ENCODE results near the gene OR6C68. TPM values are rescaled to one million over a fixed set of nuclear protein-coding genes. Genes with fewer than 3 reads are reported as not detected.
"Not testable (repeated sequence)": the region's sequence is repeated elsewhere in the genome, so short reads cannot be mapped to it uniquely, and the experiment has no call there.

The OR6C68 gene
- total and polyA plus RNA-seq, 5 donors, result not detected

DNA sequence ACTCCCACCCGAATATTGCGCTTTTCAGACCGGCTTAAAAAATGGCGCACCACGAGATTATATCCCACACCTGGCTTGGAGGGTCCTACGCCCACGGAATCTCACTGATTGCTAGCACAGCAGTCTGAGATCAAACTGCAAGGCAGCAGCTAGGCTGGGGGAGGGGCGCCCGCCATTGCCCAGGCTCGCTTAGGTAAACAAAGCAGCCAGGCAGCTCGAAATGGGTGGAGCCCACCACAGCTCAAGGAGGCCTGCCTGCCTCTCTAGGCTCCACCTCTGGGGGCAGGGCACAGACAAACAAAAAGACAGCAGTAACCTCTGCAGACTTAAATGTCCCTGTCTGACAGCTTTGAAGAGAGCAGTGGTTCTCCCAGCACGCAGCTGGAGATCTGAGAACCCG lies 7.9 kb upstream of the OR6C68 start:
- intact Hi-C loops (cut with DNase I); ATAC-seq: not testable (repeated sequence)
- 82% methylated on average over 12 of the region's 13 CpGs for WGBS

DNA sequence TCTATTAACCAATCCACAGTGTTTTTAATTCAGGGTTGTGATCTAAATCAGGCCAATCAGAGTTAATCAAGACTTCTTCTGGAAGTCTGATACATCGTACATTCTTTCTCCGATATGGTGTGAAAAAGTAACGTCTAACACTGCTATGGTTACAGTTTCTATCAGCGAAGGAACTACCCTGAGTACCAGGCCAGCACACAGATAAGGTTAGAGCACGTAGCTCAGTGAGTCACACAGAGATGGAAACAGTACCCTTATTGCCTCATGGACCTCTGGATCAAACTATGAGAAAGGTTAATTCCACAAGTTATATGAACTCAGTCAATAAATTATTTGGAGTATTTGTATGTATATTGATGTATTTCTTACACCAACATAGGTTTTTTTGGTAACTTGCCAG lies 3.3 kb downstream of the OR6C68 start:
- no peak overlapping the region for H3K4me3 ChIP-seq (ENCODE audit: low read length)
- intact Hi-C loops (cut with DNase I), result no loop called here
- peak; percentile 55 to 76 for ATAC-seq

More for the DNA sequence above, 7.9 kb upstream of the OR6C68 start:
- H3K27me3 ChIP-seq (ENCODE audit: control insufficient read depth, insufficient read depth); DNase-seq; H3K27ac ChIP-seq (ENCODE audit: low read length); H3K4me1 ChIP-seq (ENCODE audit: control insufficient read depth, insufficient read depth, low read length); H3K9me3 ChIP-seq (ENCODE audit: control insufficient read depth, low read length); H3K4me3 ChIP-seq (ENCODE audit: low read length): not testable (repeated sequence)

DNA sequence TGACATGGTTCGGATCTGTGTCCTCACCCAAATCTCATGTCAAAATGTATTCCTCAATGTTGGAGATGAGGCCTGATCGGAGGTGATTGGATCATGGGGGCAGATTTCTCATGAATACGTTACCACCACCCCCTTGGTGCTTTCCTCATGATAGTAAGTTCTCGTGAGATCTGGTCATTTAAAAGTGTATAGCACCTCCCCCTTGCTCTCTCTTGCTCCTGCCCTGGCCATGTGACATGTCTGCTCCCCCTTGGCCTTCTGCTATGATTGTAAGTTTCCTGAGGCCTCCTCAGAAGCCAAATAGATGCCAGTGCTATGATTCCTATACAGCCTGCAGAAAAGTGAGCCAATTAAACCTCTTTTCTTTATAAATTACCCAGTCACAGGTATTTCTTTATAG lies 7.1 kb downstream of the OR6C68 start:
- H3K27ac ChIP-seq (ENCODE audit: low read length), result no peak overlapping the region
- H3K9me3 ChIP-seq (ENCODE audit: control insufficient read depth, low read length), result no peaks in the 10 kb centered on the region
- H3K4me3 ChIP-seq (ENCODE audit: low read length), result no peak overlapping the region
- ATAC-seq (no peak), DNase-seq (no peak)
- intact Hi-C loops (cut with DNase I), result no loop called here
- no peaks in the 10 kb centered on the region for H3K4me1 ChIP-seq (ENCODE audit: control insufficient read depth, insufficient read depth, low read length)
- WGBS, result 70% methylated on average over 4 of the region's 4 CpGs
- H3K27me3 ChIP-seq (ENCODE audit: control insufficient read depth, insufficient read depth), result no peaks in the 10 kb centered on the region

More for the DNA sequence above, 3.3 kb downstream of the OR6C68 start:
- no peaks in the 10 kb centered on the region for H3K27me3 ChIP-seq (ENCODE audit: control insufficient read depth, insufficient read depth)
- WGBS, result 38% methylated on average over 5 of the region's 5 CpGs
- H3K4me1 ChIP-seq (ENCODE audit: control insufficient read depth, insufficient read depth, low read length), result no peaks in the 10 kb centered on the region
- no peak overlapping the region for H3K27ac ChIP-seq (ENCODE audit: low read length)
- DNase-seq, result no peak
- no peaks in the 10 kb centered on the region for H3K9me3 ChIP-seq (ENCODE audit: control insufficient read depth, low read length)

DNA sequence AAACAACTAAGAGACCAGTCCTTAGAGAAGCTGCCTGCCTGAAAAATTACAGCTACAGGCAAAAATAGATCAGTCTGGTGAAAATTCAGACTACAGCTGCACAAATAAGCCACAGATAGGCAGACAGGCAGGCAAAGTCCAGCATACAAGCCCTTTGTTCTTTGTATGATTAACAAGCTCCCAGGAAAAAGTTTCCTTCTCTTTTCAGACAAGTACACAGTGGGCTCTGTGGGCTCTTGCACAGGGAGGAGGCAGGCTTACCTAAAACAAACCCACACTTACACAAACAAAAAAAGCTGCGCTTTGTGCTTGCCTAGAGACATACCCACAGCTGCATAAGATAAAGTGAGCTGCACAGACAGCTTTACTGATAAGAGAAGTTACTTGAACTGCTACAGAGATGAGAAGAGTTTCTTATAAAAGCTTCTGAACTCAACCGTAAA lies 7.7 kb downstream of the OR6C68 start:
- Histone ChIP-seq H3K4me1 (ENCODE audit: control insufficient read depth, insufficient read depth, low read length) (no peaks in the 10 kb centered on the region), H3K27me3 (ENCODE audit: control insufficient read depth, insufficient read depth) (no peaks in the 10 kb centered on the region), H3K9me3 (ENCODE audit: control insufficient read depth, low read length) (no peaks in the 10 kb centered on the region), H3K27ac (ENCODE audit: low read length) (no peak overlapping the region), H3K4me3 (ENCODE audit: low read length) (no peak overlapping the region)
- 17% methylated on average over 2 of the region's 2 CpGs for WGBS
- intact Hi-C loops (cut with DNase I), result no loop called here
- ATAC-seq, result no peak
- DNase-seq, result no peak

DNA sequence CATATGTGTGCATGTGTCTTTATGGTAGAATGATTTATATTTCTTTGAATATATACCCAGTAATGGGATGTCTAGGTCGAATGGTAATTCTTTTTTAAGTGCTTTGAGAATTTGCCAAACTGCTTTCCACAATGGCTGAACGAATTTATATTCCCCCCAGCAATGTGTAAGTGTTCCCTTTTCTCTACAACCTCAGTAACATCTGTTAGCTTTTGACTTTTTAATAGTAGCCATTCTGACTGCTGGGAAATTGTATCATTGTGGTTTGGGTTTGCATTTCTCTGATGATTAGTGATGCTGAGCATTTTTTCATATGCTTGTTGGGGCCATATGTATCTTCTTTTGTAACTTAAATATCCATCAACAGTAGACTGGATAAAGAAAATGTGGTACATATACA lies 9.4 kb downstream of the OR6C68 start:
- intact Hi-C loops (cut with DNase I), result no loop called here
- no peak for ATAC-seq

DNA sequence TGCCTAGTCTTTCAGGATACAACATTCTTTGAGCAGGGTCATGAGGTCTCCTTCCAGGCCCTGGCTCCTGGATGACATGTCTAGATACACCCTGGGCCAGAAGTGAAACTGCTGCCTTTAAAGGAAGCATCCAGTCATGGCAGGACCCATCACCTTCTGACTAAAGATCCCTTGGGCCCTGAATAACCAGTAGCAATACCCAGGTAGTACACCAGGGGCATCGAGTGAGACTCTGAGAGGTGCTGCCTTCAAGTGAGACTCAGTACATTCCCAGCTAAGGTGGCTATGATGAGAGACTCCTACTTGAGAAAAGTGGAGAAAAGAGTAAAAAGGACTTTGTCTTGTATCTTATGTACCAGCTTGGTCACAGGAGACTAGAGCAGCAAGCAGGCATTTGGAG lies 23.5 kb downstream of the OR6C68 start:
- WGBS, result 60% methylated on average over 1 of the region's 1 CpG
- no peaks in the 10 kb centered on the region for H3K27me3 ChIP-seq (ENCODE audit: control insufficient read depth, insufficient read depth)
- intact Hi-C loops (cut with DNase I), result no loop called here
- H3K4me3 ChIP-seq (ENCODE audit: low read length), result no peak overlapping the region
- H3K4me1 ChIP-seq (ENCODE audit: control insufficient read depth, insufficient read depth, low read length), result no peaks in the 10 kb centered on the region
- no peak for ATAC-seq
- H3K27ac ChIP-seq (ENCODE audit: low read length), result no peak overlapping the region
- no peak for DNase-seq
- no peaks in the 10 kb centered on the region for H3K9me3 ChIP-seq (ENCODE audit: control insufficient read depth, low read length)

More for the DNA sequence above, 9.4 kb downstream of the OR6C68 start:
- Histone ChIP-seq H3K27ac (ENCODE audit: low read length) (no peak overlapping the region), H3K9me3 (ENCODE audit: control insufficient read depth, low read length) (no peaks in the 10 kb centered on the region), H3K27me3 (ENCODE audit: control insufficient read depth, insufficient read depth) (no peaks in the 10 kb centered on the region), H3K4me3 (ENCODE audit: low read length) (no peak overlapping the region), H3K4me1 (ENCODE audit: control insufficient read depth, insufficient read depth, low read length) (no peaks in the 10 kb centered on the region)
- DNase-seq, result no peak
- WGBS, result 28% methylated on average over 2 of the region's 2 CpGs

DNA sequence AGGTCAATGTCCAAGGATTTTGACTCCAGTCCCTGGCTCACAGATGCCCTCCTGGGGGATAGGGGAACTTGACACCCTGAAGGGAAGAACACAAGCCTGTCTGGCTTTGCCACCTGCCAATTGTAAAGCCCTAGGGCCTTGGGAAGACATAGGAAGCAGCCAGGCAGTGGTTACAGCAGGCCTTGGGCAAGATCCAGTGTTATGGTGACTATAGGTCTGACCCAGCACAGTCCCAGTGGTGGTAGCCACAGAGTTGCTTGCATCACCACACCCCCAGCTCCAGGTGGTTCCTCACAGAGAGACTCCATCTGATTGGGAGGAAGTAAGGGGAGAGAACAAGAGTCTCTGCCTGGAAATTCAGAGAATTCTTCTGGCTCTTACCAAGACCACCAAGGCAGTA lies 24.2 kb downstream of the OR6C68 start:
- Histone ChIP-seq H3K27ac (ENCODE audit: low read length) (no peak overlapping the region), H3K4me1 (ENCODE audit: control insufficient read depth, insufficient read depth, low read length) (no peaks in the 10 kb centered on the region), H3K9me3 (ENCODE audit: control insufficient read depth, low read length) (no peaks in the 10 kb centered on the region), H3K27me3 (ENCODE audit: control insufficient read depth, insufficient read depth) (no peaks in the 10 kb centered on the region), H3K4me3 (ENCODE audit: low read length) (no peak overlapping the region)
- ATAC-seq, result no peak
- intact Hi-C loops (cut with DNase I), result no loop called here
- DNase-seq, result no peak

Other genes starting within 250 kb of the OR6C68 start
- gene OR6C74, start 247.8 kb upstream of the OR6C68 start, total RNA-seq, result not detected
- gene OR6C74, start 247.8 kb upstream of the OR6C68 start, polyA plus RNA-seq, result not detected
- gene OR6C6, start 195.8 kb upstream of the OR6C68 start, total RNA-seq, result not detected
- not detected for gene OR6C6, start 195.8 kb upstream of the OR6C68 start, polyA plus RNA-seq
- gene OR6C1, start 178.0 kb upstream of the OR6C68 start, total RNA-seq, result not detected
- gene OR6C1, start 178.0 kb upstream of the OR6C68 start, polyA plus RNA-seq, result not detected
- not detected for gene OR6C3, start 161.6 kb upstream of the OR6C68 start, total RNA-seq
- not detected for gene OR6C3, start 161.6 kb upstream of the OR6C68 start, polyA plus RNA-seq
- gene OR6C75, start 129.4 kb upstream of the OR6C68 start, total RNA-seq, result not detected
- gene OR6C75, start 129.4 kb upstream of the OR6C68 start, polyA plus RNA-seq, result not detected
- gene OR6C65, start 91.8 kb upstream of the OR6C68 start, total RNA-seq, result not detected
- not detected for gene OR6C65, start 91.8 kb upstream of the OR6C68 start, polyA plus RNA-seq
- gene OR6C76, start 66.1 kb upstream of the OR6C68 start, total RNA-seq, result not detected
- gene OR6C76, start 66.1 kb upstream of the OR6C68 start, polyA plus RNA-seq, result not detected
- not detected for gene OR6C2, start 48.3 kb upstream of the OR6C68 start, total RNA-seq
- not detected for gene OR6C2, start 48.3 kb upstream of the OR6C68 start, polyA plus RNA-seq
- not detected for gene OR6C70, start 22.2 kb upstream of the OR6C68 start, total RNA-seq
- gene OR6C70, start 22.2 kb upstream of the OR6C68 start, polyA plus RNA-seq, result not detected
- gene OR6C4, start 57.2 kb downstream of the OR6C68 start, total RNA-seq, result not detected
- gene OR6C4, start 57.2 kb downstream of the OR6C68 start, polyA plus RNA-seq, result not detected
- gene OR2AP1, start 80.1 kb downstream of the OR6C68 start, total RNA-seq, result not detected
- gene OR2AP1, start 80.1 kb downstream of the OR6C68 start, polyA plus RNA-seq, result not detected
- 1 to 10 TPM; 1.3 to 2.9 (median 1.4) TPM for gene OR10P1, start 144.5 kb downstream of the OR6C68 start, total RNA-seq
- 1.6 TPM for gene OR10P1, start 144.5 kb downstream of the OR6C68 start, polyA plus RNA-seq
- gene ITGA7, start 215.5 kb downstream of the OR6C68 start, total RNA-seq, result 100 to 1,000 TPM; 465 to 674 (median 604) TPM
- gene ITGA7, start 215.5 kb downstream of the OR6C68 start, polyA plus RNA-seq, result 288 TPM
- gene BLOC1S1, start 223.7 kb downstream of the OR6C68 start, total RNA-seq, result 100 to 1,000 TPM; 134 to 149 (median 139) TPM
- 205 TPM for gene BLOC1S1, start 223.7 kb downstream of the OR6C68 start, polyA plus RNA-seq
- gene RDH5, start 228.0 kb downstream of the OR6C68 start, total RNA-seq, result 10 to 100 TPM; 15.9 to 27.7 (median 23.3) TPM
- gene RDH5, start 228.0 kb downstream of the OR6C68 start, polyA plus RNA-seq, result 24.1 TPM
- 1,000 to 10,000 TPM; 1,076 to 1,430 (median 1,264) TPM for gene CD63, start 236.6 kb downstream of the OR6C68 start, total RNA-seq
- gene CD63, start 236.6 kb downstream of the OR6C68 start, polyA plus RNA-seq, result 1,376 TPM